Stomach (tissue), 9 donors: ENCODE measurements around the gene SLC2A4RG. TPM values are rescaled to one million over a fixed set of nuclear protein-coding genes. Genes with fewer than 3 reads are reported as not detected.

ENCODE experiments used
- DNase-seq, 2 donors: peaks; one replicate each; pipeline versions ENCODE4 v3.0.0 to v3.0.0-alpha.2; 2013 to 2019
- H3K27ac ChIP-seq, 5 donors: fragments of 200-600 bp in 4 of 5; sonication (generic) in 4 of 5; one replicate each; pipeline ENCODE4 v1.5.1; 2013 to 2019; ENCODE audit warnings: mild to moderate bottlenecking in 1 of 5, moderate library complexity in 1 of 5
- H3K27me3 ChIP-seq, 3 donors: fragments of 200-600 bp; sonication (generic); one replicate each; pipeline ENCODE4 v1.5.1; 2017 to 2019; ENCODE audit warnings: mixed run types in 1 of 3
- H3K36me3 ChIP-seq, 4 donors: fragments of 200-600 bp; sonication (generic); 1 replicate in 3 of 4; 2 replicates in 1 of 4; pipeline ENCODE4 v1.5.1; 2016 to 2019
- H3K4me1 ChIP-seq, 4 donors: fragments of 200-600 bp; sonication (generic); one replicate each; pipeline ENCODE4 v1.5.1; 2016 to 2019
- H3K4me3 ChIP-seq, 4 donors: fragments of 200-600 bp; sonication (generic) in 3 of 4; one replicate each; pipeline ENCODE4 v1.5.1; 2016 to 2019; ENCODE audit warnings: mild to moderate bottlenecking in 1 of 4
- H3K9me3 ChIP-seq, 4 donors: fragments of 200-600 bp; sonication (generic); one replicate each; pipeline ENCODE4 v1.5.1; 2016 to 2019
- CTCF ChIP-seq, 7 experiments: fragments of 450-650 bp in 4 of 7; fragments of 200-600 bp in 3 of 7; sonication (generic) in 3 of 7; IDR thresholded peaks; one replicate each; pipeline ENCODE4 v1.5.1; 2016 to 2019; ENCODE audit warnings: antibody characterized with exemption in 7 of 7, control low read depth in 2 of 7, mild to moderate bottlenecking in 1 of 7
- EP300 ChIP-seq: sonication (generic); formaldehyde crosslinking; IDR thresholded peaks from one replicate; pipeline ENCODE4 v1.6.1; 2017; ENCODE audit warnings: antibody characterized with exemption
- POLR2A ChIP-seq, 4 donors: fragments of 450-650 bp; IDR thresholded peaks; one replicate each; pipeline ENCODE4 v1.6.1; 2016; ENCODE audit warnings: antibody characterized with exemption in 4 of 4, control low read depth in 2 of 4, mild to moderate bottlenecking in 1 of 4, moderate library complexity in 1 of 4
- POLR2AphosphoS5 ChIP-seq, 3 donors: sonication (generic); formaldehyde crosslinking; IDR thresholded peaks; one replicate each; pipeline ENCODE4 v1.6.1; 2016; ENCODE audit warnings: antibody characterized with exemption in 3 of 3
- WGBS, 5 donors: extraction: QIAGEN DNeasy Blood & Tissue Kit in 3 of 5; methylation state at CpG; one replicate each; pipeline versions ENCODE4 v1.1.5 to v1.1.7; 2013 to 2018; 5-methylcytosine and 5-hydroxymethylcytosine counted together
- intact Hi-C: fragments of 100-400 bp; cut with DNase I; formaldehyde crosslinking; loops from one replicate; pipeline ENCODE4 v1.15.1; 2023; ENCODE audit warnings: low total_unique reads
- polyA plus RNA-seq, 3 donors: library from polyadenylated mRNA; stranded (reverse); fragments of 200-250 nt; gene quantifications; one replicate each; pipeline ENCODE4 v1.2.3, GENCODE V29; 2013
- total RNA-seq, 5 donors: library from RNA; depleted of rRNA; stranded (reverse); fragments of >200 nt; gene quantifications; one replicate each; pipeline versions ENCODE4 v1.1.0 to v1.2.3, GENCODE V29; 2014 to 2016
- donor health status: healthy with polysubstance abuse.
- donor health status: Bipolar disorder and iron deficiency.
- donor health status: healthy.

SLC2A4RG gene
- total and polyA plus RNA-seq, 8 donors, result 7.1 to 76.9 (median 42.8) TPM

DNA sequence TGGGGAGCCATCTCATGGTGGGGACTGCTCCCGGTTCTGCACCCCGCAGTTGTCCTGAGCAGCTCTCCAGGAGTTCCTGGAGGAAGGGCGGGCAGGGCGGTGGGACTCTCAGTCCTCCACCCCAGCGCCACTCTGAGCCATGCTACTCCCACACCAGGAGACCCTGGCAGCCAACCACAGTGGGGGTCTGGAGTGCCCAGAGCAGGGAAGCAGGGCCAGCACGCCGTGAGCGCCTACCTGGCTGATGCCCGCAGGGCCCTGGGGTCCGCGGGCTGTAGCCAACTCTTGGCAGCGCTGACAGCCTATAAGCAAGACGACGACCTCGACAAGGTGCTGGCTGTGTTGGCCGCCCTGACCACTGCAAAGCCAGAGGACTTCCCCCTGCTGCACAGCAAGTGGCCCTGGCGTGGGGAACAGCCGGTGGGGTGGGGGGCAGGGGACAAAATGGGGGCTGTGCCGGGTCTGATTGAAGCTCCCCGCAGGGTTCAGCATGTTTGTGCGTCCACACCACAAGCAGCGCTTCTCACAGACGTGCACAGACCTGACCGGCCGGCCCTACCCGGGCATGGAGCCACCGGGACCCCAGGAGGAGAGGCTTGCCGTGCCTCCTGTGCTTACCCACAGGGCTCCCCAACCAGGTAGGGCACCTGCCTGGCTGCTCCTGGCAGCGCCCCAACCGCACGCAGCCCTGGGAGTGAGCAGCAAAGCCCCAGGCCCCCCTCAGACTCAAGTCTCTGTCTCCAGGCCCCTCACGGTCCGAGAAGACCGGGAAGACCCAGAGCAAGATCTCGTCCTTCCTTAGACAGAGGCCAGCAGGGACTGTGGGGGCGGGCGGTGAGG, 44.8 kb upstream of the SLC2A4RG start:
- no peaks in the 10 kb centered on the region for H3K27me3 ChIP-seq
- WGBS, 5 donors, result 87 to 97% (median 94%) methylated on average over 14 to 37 of the region's 37 CpGs
- no peaks in the 10 kb centered on the region for H3K9me3 ChIP-seq
- no peak overlapping the region for H3K4me3 ChIP-seq
- intact Hi-C loops, result no loop called here
- peaks cover 16 to 53% (median 27%) of the 10 kb centered on the region in 4 donors for H3K36me3 ChIP-seq
- TF ChIP-seq CTCF (IDR thresholded peaks at IDR 0.05) (no peak), POLR2A (IDR thresholded peaks at IDR 0.05) (no peak), POLR2AphosphoS5 (IDR thresholded peaks at IDR 0.05) (no peak), EP300 (no peak)
- peaks cover 30 to 73% (median 58%) of the 10 kb centered on the region in 4 donors for H3K4me1 ChIP-seq
- peak overlapping the region in 2 of 5 donors; percentile 11 to 42 for H3K27ac ChIP-seq
- peak in 1 of 2 donors; percentile 21 for DNase-seq

DNA sequence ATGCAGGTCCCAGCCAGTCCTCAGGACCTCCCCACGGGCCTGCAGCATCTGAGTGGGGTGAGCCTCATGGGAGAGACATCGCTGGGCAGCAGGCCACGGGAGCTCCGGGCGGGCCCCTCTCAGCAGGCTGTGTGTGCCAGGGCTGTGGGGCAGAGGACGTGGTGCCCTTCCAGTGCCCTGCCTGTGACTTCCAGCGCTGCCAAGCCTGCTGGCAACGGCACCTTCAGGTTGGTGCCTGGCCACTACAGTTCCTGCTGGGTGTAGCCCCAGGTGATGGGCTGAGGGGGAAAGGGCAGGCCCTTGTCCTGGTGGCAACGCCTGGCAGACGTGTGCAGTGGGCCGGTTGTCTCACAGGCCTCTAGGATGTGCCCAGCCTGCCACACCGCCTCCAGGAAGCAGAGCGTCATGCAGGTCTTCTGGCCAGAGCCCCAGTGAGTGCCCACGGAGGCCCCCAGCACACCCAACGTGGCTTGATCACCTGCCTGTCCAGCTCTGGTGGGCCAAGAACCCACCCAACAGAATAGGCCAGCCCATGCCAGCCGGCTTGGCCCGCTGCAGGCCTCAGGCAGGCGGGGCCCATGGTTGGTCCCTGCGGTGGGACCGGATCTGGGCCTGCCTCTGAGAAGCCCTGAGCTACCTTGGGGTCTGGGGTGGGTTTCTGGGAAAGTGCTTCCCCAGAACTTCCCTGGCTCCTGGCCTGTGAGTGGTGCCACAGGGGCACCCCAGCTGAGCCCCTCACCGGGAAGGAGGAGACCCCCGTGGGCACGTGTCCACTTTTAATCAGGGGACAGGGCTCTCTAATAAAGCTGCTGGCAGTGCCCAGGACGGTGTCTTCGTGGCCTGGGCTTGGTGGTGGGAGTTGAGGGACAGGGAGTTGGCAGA, 43.9 kb upstream of the SLC2A4RG start:
- peaks cover 30 to 69% (median 59%) of the 10 kb centered on the region in 4 donors for H3K4me1 ChIP-seq
- no peaks in the 10 kb centered on the region for H3K9me3 ChIP-seq
- H3K36me3 ChIP-seq, result peaks cover 16 to 53% (median 31%) of the 10 kb centered on the region in 4 donors
- H3K27me3 ChIP-seq, result no peaks in the 10 kb centered on the region
- peak in 1 of 2 donors; percentile 46 for DNase-seq
- 65 to 73% (median 70%) methylated on average over 10 to 25 of the region's 25 CpGs for WGBS, 5 donors
- no peak overlapping the region for H3K4me3 ChIP-seq
- TF ChIP-seq EP300 (no peak), POLR2A (IDR thresholded peaks at IDR 0.05) (no peak), CTCF (IDR thresholded peaks at IDR 0.05) (no peak), POLR2AphosphoS5 (IDR thresholded peaks at IDR 0.05) (no peak)
- intact Hi-C loops, result no loop called here
- peak overlapping the region in 3 of 5 donors; percentile 4 to 42 (median 11) for H3K27ac ChIP-seq

DNA sequence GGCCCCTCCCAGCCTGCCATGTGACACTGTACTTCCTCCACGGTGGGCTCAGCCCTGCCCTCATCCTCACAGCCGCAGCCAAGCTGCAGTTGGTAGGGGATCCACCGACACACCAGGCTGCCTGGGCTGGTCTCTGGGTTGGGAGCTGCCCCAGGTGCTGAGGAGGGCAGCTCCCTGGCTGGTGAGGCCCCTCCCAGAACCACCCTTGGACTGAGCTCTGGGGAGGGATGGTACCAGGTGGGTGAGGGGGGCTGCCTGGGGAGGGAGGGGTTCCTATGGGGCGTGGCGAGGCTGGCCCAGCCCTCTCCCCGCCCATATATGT, 43.3 kb upstream of the SLC2A4RG start:
- peak in 1 of 2 donors; percentile 85 for DNase-seq
- TF ChIP-seq EP300 (no peak), POLR2A (IDR thresholded peaks at IDR 0.05) (no peak), CTCF (IDR thresholded peaks at IDR 0.05) (no peak), POLR2AphosphoS5 (IDR thresholded peaks at IDR 0.05) (no peak)
- peak overlapping the region in 3 of 4 donors; percentile 25 to 42 (median 31) for H3K4me3 ChIP-seq
- 11 to 28% (median 20%) methylated on average over 1 to 6 of the region's 6 CpGs for WGBS, 5 donors
- no peaks in the 10 kb centered on the region for H3K9me3 ChIP-seq
- peak overlapping the region in 4 of 5 donors; percentile 4 to 42 (median 9) for H3K27ac ChIP-seq
- intact Hi-C loops, result no loop called here
- peaks cover 30 to 63% (median 53%) of the 10 kb centered on the region in 4 donors for H3K4me1 ChIP-seq
- H3K36me3 ChIP-seq, result peaks cover 16 to 47% (median 33%) of the 10 kb centered on the region in 4 donors
- no peaks in the 10 kb centered on the region for H3K27me3 ChIP-seq
